ENCODE measurements around the gene MYLK.
A peak's percentile ranks its signal among the peaks of the same experiment; 100 is the strongest.

MYLK gene

DNA sequence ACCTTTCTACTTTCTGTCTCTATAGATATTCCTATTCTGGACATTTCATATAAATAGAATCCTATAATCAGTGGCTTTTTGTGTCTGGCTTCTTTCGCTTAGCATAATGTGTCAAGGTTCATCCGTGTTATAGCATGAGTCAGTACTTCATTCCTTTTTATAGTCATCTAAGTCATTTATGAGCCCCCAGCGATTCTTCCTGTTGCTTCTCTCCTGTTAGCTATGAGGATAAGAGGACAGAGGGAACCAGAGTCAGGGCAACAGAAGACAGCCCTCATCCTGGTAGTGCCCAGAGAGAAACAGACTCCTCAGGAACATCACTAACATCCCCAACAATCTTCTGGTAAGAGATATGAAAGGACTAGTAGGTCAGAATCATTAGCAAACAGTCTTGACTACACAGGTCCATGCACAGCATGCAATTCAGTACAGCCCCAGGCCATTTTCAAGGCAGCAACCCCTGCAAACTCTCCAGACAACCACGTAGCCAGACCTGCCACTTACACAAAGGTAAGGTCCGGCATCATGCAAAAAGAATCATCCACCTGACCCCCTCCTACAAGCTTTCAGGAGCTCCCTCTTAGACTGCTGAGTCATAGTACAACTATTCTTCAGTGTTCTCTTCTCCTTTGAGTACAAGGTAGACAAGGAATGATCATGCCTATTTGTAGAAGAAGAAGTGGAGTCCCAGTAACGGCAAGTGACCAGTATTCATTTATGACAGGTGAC, 91.5 kb downstream of the MYLK start:
- no peak for DNase-seq

DNA sequence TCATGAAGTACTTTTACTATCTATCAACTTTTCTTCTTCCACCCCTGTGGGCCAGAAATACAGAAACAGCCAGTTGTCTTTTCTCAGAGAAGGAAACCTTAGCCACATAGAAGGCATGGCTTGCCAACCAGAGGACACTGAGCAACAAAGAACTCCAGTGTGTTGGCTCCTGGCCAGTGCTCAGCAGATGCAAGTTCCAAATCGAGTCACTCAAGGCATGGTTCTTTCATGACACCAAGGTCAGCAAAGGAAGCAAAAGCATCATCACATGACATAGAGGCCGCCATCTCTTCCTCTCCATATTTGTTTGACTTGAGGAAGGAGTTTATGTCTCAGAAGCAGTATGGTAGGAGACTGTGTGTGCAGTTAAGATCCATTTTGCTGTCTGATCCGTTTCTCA, 92.2 kb downstream of the MYLK start:
- DNase-seq: peak in 8 of 56 donors; percentile 7 to 72 (median 12)

DNA sequence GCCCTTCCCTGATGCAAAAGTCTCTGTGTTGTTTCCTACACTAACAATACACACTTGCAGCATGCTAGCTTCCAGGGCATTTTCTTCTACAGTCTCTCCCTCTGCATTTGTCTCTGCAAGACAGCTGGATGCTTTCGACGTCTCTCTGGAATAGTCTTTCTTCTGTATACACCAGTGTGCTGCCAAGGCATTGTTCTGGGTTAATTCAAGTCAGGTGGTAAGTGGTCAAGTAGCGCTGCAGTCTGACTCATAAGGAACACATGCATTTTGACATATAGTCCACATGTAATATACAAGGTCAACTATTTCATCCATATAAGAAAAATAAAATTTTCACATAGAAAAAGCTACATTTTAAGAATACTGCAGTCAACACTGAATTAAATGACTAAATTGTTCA, 92.7 kb downstream of the MYLK start:
- no peak for DNase-seq

GRCh38 chr3:123791073-123791370, 93.1 kb downstream of the MYLK start:
- no peak for DNase-seq

DNA sequence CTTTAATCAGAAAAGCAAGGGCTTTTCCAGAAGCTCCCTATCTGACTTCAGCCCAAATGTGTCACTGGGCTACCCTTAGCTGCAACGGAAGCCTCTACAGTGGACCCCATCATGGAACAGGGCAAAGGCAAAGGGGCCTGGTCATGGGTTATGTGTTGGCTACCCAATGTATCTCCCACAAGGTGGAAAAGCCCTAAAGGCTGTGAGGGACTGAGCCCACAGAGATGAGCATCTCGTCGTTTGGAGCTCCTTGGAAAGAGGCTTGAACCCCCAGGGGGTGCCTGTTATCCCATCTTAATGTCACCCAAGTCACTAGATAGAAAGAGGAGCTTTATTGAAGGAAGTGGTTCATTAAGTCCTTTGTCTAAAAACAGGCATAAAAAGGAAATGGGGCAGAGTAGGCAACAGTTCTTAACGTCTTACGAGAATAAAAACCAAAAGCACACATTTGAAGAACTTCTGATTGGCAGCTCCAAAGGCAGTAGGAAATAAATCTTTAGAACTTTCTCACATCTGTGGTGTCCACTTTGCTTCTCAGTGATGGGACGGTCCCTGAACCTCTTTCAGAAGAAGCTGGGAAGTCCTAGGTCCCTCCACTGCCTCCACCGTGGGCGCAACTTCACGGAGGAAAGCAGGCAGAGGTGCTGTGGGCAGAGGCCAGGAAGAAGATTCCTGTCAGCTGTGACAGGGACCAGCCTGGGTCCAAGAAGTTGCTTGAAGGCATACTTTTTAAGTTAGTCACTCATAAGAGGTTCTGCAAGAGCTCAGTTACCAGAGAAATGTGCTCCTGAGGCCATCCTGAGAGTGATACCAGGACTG, 93.7 kb downstream of the MYLK start:
- no peak for DNase-seq

GRCh38 chr3:123789760-123790159, 94.4 kb downstream of the MYLK start:
- no peak for DNase-seq

DNA sequence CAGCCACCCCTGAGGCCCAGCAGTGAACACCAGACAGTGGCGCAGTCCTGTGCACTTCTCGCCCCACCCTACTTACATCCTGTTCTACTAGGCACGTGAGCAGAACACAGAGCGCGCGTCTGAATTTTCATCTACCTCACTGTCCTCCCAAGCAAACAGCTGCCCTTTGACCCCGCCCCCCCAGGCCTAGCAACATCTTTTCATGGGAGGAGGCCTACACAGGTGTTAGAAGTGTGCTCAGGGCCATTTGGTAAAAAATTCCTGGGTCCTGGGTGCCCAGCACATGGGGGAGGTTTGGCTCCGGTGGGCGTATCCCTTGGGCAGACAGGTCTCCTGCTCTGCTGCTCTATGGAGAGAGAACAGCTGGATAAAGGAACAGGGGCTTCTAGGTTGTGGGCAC, 95.0 kb downstream of the MYLK start:
- DNase-seq: no peak

DNA sequence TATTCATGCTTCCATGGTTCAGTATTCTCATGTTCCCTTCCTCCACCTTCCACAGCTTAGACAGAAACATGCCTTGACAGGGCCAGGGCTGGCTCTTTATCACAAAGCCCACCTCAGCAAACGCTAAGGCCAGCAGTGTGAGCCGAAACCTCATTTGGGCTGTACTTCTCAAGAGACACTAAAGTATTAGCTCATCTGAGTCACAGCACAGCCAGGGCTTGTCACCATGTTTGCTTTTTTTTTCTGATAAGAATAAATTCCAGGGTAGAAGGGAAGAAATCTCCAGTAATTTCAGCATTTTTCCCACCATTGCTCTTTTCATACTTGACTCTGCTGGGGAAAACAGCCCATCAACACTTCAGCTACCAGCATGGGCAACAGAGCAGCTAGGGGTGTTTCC, 95.4 kb downstream of the MYLK start:
- DNase-seq: no peak

- DNase-seq: no peak
Observed at GRCh38 chr3:123787133-123787532, 97.0 kb downstream of the MYLK start.

GRCh38 chr3:123785602-123786001, 98.5 kb downstream of the MYLK start:
- DNase-seq: no peak

- no peak for DNase-seq
Observed at GRCh38 chr3:123783811-123784210, 100.3 kb downstream of the MYLK start.

- DNase-seq: no peak
Observed at GRCh38 chr3:123783050-123783689, 101.0 kb downstream of the MYLK start.

GRCh38 chr3:123782488-123782887, 101.6 kb downstream of the MYLK start:
- no peak for DNase-seq

- no peak for DNase-seq
Observed at GRCh38 chr3:123781571-123782275, 102.4 kb downstream of the MYLK start.

DNA sequence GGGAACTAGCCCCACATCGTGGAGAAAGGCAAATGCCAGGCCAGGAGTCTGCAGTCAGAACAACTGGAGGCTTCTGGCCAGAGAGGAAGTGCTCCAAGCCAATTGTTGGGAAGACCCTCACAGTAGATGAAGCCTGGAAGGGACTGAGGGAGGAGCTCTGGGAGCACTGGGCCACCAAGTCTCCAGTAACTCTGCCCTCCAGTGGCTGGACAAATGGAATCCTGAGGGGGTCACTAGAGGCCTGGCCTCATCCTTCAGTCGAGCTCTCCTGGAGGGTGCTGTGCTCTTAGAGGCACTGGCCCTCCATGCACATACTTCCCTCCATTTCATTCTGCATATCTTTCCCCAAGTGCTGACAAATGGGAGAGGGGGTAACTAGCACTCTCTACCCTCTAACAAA, 103.0 kb downstream of the MYLK start:
- DNase-seq: no peak

DNA sequence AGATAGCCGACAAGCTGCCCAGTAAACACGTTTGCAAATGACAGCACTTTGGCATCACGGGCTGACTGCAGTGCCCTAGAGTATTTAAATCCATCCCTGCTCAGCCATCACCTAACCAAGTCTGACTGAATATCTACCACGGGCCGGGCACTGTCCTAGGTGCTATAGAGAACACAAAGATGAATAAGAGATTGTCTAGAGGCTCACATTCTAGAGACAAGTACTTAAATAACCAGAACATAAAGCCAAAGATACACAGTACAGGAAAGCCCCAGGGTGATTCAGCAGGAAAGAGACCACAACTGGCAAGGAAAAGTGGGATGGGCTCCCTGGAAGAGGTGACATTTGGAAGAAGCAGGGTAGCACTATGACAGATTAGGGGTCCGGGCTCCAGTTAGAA, 103.5 kb downstream of the MYLK start:
- no peak for DNase-seq

GRCh38 chr3:123779655-123780231, 104.4 kb downstream of the MYLK start:
- DNase-seq: no peak

DNA sequence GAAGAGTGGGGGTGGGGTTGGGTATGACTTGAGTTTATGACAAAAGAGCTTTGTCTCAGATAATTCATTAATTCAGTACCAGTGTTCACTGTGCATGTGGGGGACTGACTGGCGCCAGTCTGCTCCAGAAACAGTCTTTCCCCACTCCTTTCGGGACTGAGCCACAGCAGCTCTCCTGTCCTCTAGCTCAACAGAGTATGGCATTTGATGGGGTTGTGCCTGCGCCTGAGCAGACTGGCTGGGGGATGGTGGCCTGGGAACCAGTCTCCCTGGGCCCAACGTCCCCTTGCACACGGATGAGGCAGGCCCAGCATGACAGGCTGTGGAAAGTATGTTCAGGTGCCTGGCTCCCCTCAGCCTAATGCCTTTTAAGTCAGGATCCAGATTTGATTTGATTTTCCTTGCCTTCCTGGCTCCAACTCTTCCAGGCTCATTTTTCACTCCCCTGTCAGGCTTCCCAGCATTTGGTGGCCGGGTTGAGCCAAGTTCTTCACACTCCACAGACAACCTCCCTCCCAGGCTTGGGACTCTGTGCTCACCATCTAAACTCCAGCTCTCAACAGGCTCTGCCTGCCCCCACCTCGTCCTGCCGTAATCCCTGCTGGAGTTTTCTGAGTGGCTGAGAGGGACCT, 105.0 kb downstream of the MYLK start:
- peak in 17 of 56 donors; percentile 5 to 47 (median 26) for DNase-seq

DNA sequence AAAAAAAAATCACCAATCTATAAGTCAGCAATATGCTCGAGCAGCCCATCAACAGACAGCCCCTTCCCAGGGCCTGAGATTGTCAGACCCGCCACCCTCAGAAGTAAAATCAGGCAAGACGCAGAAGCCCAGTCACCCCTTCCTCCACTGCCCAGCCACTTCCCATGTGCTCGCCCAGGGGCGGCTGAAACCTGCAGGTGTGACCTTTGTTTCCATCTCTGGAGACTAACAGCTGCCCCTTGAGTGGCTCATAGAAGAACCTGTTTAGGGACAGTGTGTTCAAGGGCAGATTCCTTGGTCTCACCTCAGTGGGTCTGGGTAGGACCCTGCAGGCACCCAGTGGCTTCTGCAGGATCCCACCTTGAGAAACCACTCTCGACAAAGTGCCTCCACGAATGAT, 105.6 kb downstream of the MYLK start:
- no peak for DNase-seq

DNA sequence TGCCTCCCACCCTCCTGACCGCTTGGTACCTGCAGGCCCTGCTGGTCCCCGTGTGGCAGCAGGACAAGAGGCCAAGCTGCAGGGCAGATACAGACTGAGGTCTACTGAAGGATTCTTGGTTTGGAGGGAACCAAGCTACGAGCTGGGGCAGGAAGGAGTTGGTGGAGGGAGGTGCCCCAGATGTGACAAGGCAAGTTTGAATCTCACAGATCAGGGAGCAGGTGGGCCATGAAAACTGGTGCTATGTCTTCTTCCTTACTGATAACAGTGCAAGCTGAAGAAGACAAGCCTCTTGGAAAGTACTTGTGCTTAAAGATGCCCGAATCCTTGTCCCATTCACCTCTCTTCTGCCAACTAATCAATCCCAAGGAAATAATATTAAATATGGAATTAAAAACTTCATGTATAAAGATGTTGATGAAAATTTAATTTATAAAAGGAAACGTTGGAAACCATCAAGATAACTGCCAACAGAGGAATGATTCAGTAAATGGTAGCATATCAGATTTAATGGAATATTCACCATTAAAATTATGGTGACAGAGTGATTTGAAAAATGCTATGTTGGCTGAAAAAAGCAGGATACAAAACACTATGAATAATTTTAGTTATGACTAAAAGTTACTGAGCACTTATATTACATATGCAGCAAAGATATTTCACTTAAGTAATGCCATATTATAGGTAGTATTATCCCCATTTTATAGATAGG, 107.9 kb downstream of the MYLK start:
- DNase-seq: no peak
